Fibroblast of mammary gland (primary cell): ENCODE data around the gene RALGDS.

Source experiments
- DNase-seq: peaks from one replicate; pipeline ENCODE4 v3.0.0-alpha.2; 2010; ENCODE audit warnings: low read depth
- H3K4me3 ChIP-seq: 2 replicates; pipeline ENCODE4 v1.5.1; 2011; ENCODE audit warnings: low read depth, mild to moderate bottlenecking, low read length, moderate library complexity; ENCODE audit not compliant: control insufficient read depth
- TF ChIP-seq, protein P1 (sequence below): conservative IDR thresholded peaks from 2 replicates; pipeline ENCODE4 v1.5.1; 2011; ENCODE audit warnings: low read depth, low read length, inconsistent platforms; ENCODE audit not compliant: control insufficient read depth, insufficient read depth

RALGDS gene

DNA sequence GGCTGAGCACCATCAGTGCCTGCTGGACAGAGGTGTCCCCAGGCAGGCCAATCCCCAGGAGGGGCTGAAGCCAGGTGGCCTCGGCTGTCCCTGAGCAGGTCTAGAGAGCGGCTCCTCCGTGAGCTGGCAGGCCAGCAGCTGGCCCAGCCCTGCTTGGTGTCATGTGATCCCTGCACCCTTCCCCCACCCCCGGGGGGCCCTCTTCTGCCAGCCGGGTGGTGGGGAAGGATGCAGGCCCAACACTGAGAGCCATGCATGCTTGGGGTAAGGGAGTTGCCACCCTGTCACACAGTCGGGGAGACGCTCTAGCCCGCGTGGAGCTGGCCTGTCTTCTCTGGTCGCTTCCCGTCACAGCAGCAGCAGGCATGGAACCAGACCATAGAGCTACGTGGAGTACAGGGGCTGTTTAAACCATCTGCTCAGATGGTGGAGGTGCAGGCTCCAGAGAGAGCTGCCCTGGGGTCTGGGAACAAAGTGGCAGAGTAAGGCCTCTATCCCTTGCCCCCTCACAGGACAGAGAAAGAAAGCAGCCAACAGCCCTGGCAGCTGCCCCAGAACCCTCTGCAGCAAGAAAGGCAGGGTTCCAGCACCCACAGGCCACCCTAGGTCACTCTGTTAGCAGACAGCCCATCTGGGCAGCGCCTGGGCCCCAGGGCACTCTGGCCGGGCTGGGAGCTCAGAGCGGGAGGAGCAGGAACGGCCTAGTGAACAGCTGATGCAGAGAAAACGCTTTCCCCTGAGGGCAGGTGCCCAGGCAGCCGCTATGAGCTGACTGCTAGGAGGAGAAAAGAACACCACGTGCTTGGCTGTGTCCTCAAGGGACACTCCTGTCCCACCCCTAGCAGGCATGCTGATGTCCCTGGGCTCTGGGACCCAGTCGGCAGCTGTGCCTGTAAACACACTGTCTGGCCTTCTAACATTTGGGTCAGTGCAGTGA lies 6.8 kb downstream of the RALGDS start:
- H3K4me3 ChIP-seq, result no peak overlapping the region
- no peak for DNase-seq
- TF ChIP-seq, protein P1, sequence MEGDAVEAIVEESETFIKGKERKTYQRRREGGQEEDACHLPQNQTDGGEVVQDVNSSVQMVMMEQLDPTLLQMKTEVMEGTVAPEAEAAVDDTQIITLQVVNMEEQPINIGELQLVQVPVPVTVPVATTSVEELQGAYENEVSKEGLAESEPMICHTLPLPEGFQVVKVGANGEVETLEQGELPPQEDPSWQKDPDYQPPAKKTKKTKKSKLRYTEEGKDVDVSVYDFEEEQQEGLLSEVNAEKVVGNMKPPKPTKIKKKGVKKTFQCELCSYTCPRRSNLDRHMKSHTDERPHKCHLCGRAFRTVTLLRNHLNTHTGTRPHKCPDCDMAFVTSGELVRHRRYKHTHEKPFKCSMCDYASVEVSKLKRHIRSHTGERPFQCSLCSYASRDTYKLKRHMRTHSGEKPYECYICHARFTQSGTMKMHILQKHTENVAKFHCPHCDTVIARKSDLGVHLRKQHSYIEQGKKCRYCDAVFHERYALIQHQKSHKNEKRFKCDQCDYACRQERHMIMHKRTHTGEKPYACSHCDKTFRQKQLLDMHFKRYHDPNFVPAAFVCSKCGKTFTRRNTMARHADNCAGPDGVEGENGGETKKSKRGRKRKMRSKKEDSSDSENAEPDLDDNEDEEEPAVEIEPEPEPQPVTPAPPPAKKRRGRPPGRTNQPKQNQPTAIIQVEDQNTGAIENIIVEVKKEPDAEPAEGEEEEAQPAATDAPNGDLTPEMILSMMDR, result no peak

DNA sequence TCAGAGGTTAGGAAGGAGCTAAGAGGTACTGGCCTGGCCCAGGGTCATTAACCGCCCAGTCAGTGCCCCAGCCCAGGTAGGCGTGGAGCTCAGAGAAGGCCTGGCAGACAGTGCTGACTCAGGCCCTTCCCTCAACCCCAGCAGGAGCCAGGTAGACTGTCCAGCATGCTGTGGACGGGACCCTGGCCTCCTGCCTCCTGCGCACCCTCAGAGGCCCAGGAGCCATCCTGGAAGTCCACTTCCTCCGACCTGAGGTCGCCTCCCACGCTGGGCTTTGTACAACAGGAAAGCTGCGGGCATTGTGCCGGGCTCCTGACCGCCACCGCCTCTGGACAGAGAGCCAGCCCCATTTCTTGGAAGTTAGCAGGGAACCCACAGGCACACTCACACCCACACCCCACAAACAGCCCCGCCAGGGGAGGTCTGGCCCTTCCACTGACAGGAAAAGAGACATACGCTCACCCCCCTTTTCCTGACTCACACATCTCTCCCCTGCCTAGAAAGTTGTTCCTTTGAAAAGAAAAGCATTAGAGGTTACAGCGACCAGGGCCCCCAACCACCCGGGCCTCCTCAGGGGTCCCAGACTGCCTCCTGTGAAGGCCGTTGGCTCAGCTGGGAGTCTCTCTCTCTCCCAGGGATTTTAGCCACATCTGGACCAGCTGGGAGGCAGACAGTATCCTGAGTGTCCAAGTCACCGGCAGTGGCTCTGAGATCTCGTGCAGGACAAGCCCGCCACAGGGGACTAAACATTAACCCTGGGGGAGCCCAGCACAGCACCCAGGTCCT lies 7.7 kb downstream of the RALGDS start:
- peak; percentile 65 for DNase-seq
- TF ChIP-seq, protein P1, result no peak

DNA sequence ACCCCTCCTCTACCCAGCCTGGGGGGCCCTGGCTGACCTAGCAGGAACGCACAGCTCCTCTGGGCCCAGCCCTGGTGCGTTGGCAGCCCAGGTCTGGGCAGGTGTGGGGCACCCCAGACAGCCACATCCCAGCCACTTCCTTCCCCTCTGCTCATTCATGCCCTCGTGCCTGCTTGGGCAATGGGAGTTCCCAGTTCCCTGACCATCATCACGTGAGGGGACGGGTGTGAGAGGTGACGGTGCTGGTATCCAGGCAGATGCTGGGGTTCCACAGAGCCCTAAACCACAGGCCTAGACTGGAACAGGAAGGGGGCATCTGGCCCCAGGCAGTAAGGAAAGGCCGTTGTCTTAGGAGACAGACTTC lies 8.4 kb downstream of the RALGDS start:
- H3K4me3 ChIP-seq, result no peak overlapping the region
- no peak for DNase-seq
- TF ChIP-seq, protein P1, result no peak

More for the DNA sequence above, 7.7 kb downstream of the RALGDS start:
- no peak overlapping the region for H3K4me3 ChIP-seq

DNA sequence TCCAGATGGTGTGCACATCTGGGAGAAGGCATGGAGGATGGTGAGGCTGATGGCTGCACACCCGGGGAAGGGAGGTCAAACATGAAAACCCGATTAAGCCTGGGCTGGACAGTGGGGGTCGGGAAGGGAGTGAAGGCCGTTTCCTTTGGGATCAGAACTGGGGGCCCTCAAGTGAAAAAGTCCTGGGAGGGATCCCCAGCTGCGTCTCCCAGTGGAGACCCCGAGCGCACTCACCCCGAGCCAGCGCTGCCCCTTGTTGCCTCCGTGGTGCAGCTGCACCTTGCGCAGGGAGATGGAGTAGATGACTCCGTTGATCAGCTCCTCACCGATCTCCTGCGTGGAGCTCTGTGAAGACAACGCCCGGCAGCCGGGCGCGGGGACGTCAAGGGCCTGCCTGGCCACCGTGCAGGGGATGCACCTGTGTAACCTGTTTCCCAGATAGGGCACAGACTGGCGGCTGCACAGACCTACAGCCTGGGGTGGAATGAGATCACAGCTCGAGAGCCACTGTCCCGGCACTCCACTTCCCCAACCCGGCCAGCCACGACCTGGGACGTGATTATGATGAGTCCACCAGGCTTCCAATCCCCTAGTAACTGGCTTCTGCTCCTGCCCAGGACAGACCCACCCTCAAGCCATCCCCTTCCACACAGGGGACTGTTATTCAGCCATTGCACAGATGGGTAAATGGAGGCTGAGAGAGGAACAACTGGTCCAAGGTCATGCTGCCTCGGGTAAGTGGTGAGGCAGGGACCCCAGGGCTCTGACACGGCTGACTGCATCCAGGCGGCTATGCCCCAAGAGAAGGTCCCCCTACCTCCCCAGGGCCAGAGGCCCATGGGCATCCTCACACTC lies 9.0 kb downstream of the RALGDS start:
- no peak overlapping the region for H3K4me3 ChIP-seq
- no peak for DNase-seq
- TF ChIP-seq, protein P1, result no peak

DNA sequence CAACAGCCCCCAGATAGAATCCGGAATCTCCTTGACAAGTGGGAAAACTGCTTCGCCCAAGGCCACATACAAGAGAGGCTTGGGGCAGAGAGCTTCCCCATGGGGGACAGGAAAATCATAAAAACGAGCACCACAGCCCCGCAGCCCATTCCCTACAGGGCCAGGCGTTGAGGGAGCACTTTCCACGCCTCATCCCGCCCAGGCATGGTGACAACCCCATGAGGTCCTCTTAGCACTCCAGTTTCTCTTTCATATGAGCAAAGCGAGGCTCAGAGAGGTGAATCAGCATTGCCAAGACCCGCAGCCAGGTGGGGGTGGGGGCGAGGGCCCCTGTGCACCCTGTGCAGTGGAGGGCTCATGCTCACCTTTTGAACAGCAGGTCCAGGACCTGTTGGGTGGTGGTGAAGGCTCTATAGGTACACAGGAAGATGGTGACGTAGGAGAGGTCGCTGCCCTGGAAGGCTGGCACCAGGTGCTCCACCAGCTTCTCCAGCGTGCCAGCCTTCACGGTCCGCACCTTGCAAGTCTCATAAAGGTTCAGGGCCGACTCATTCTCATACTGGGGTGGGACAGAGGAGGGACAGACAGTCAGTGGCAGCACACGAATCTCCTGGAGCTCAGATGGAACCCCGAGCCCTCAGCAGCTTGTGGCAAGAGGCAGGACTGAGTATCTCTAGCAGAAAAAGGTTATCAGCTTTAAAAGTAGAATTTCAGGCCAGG lies 10.9 kb downstream of the RALGDS start:
- no peak overlapping the region for H3K4me3 ChIP-seq
- TF ChIP-seq, protein P1, result no peak
- no peak for DNase-seq
